Endothelial cell of umbilical vein (primary cell): ENCODE results near the gene ITGA2B. TPM values are rescaled to one million over a fixed set of nuclear protein-coding genes. Genes with fewer than 3 reads are reported as not detected.

Experiments
- BruUV-seq: library from RNA; stranded (reverse); fragments of 400-500 nt; replicated peaks from 2 replicates; lab custom pipeline; 2021; lab: Mats Ljungman, UMichigan
- CTCF ChIA-PET: fragments of 300-600, 350-600 bp; sonication (Branson Sonifier 250); formaldehyde crosslinking; loops from one replicate; lab custom pipeline; 2021; ENCODE audit warnings: antibody characterized with exemption, inconsistent platforms; lab: Charles Lee
- POLR2A ChIA-PET: fragments of 300-600, 350-600 bp; sonication (Branson Sonifier 250); formaldehyde crosslinking; loops from one replicate; lab custom pipeline; 2021; ENCODE audit warnings: antibody characterized with exemption, inconsistent platforms; lab: Charles Lee
- DNase-seq: peaks from one replicate; pipeline ENCODE4 v3.0.0-alpha.2; 2011; ENCODE audit warnings: low read depth, low spot score
- FAIRE-seq: peaks from 2 replicates; lab custom pipeline; 2011; peaks lifted over from hg19 to GRCh38; lab: Jason Lieb, UNC
- H2AFZ ChIP-seq: 2 replicates; pipeline ENCODE4 v1.6.0; 2012; ENCODE audit warnings: low read depth, low read length, control low read depth, inconsistent platforms
- H3K27ac ChIP-seq: 2 replicates; pipeline ENCODE4 v1.5.1; 2011; ENCODE audit warnings: low read depth, mild to moderate bottlenecking, control low read depth, low read length, moderate library complexity; ENCODE audit not compliant: insufficient read depth
- H3K27me3 ChIP-seq, 2 experiments: 2 replicates each; pipeline versions ENCODE4 v1.6.0 to v1.6.1; 2011; ENCODE audit warnings: low read length in 2 of 2, mixed read lengths in 1 of 2; ENCODE audit not compliant: control insufficient read depth in 2 of 2, insufficient read depth in 2 of 2
- H3K36me3 ChIP-seq, 2 experiments: 2 replicates in 1 of 2; 3 replicates in 1 of 2; pipeline ENCODE4 v1.5.1; 2011; ENCODE audit warnings: low read length in 2 of 2, mild to moderate bottlenecking in 1 of 2, moderate library complexity in 1 of 2; ENCODE audit not compliant: control insufficient read depth in 2 of 2, insufficient read depth in 2 of 2; ENCODE audit errors: extremely low read depth in 1 of 2
- H3K4me1 ChIP-seq: 3 replicates; pipeline ENCODE4 v1.5.1; 2011; ENCODE audit warnings: mild to moderate bottlenecking, low read length; ENCODE audit not compliant: control insufficient read depth, insufficient read depth; ENCODE audit errors: extremely low read depth
- H3K4me2 ChIP-seq: 2 replicates; pipeline ENCODE4 v1.6.1; 2011; ENCODE audit warnings: low read length, control low read depth, mixed read lengths; ENCODE audit not compliant: insufficient read depth
- H3K4me3 ChIP-seq, 3 experiments: fragments of 200-600 bp in 1 of 3; sonication (generic), shearing (Covaris generic) in 1 of 3; replicated peaks in 1 of 3; 2 replicates each; pipeline ENCODE4 v1.5.1; 2011 to 2016; ENCODE audit warnings: control low read depth in 3 of 3, low read length in 3 of 3, mild to moderate bottlenecking in 2 of 3, inconsistent platforms in 1 of 3, low read depth in 1 of 3, moderate library complexity in 1 of 3; ENCODE audit not compliant: insufficient read depth in 1 of 3
- H3K79me2 ChIP-seq: 2 replicates; pipeline ENCODE4 v1.6.0; 2012; ENCODE audit warnings: low read length, inconsistent platforms; ENCODE audit not compliant: control insufficient read depth, insufficient read depth
- H3K9ac ChIP-seq: replicated peaks from 2 replicates; pipeline ENCODE3; 2011; ENCODE audit warnings: low read length, control low read depth; ENCODE audit not compliant: insufficient read depth; ENCODE audit errors: extremely low read depth
- H3K9me1 ChIP-seq: replicated peaks from 3 replicates; pipeline ENCODE4 v1.6.0; 2011; ENCODE audit warnings: mild to moderate bottlenecking, low read length; ENCODE audit not compliant: control insufficient read depth, insufficient read depth; ENCODE audit errors: extremely low read depth
- H3K9me3 ChIP-seq: replicated peaks from 2 replicates; pipeline ENCODE4 v1.5.1; 2012; ENCODE audit warnings: low read length, inconsistent platforms; ENCODE audit not compliant: control insufficient read depth, insufficient read depth
- H4K20me1 ChIP-seq: replicated peaks from 2 replicates; pipeline ENCODE3; 2011; ENCODE audit warnings: mild to moderate bottlenecking, low read length; ENCODE audit not compliant: control insufficient read depth, insufficient read depth; ENCODE audit errors: extremely low read depth
- EZH2 ChIP-seq: IDR thresholded peaks from 2 replicates; pipeline ENCODE4 v1.6.1; 2012; ENCODE audit warnings: borderline replicate concordance, low read depth, mild to moderate bottlenecking, moderate library complexity, low read length, inconsistent platforms; ENCODE audit not compliant: severe bottlenecking
- GATA2 ChIP-seq: IDR thresholded peaks from 2 replicates; pipeline ENCODE4 v1.7.0; 2011; ENCODE audit warnings: low read depth, mild to moderate bottlenecking, moderate library complexity, mixed read lengths, low read length; ENCODE audit not compliant: insufficient read length, insufficient read depth
- MYC ChIP-seq: IDR thresholded peaks from one replicate; pipeline ENCODE4 v1.6.1; 2011; ENCODE audit warnings: mild to moderate bottlenecking, low read depth, low read length
- POLR2A ChIP-seq: IDR thresholded peaks from 2 replicates; pipeline ENCODE4 v1.6.1; 2012; ENCODE audit warnings: low read depth, mild to moderate bottlenecking, control low read depth, low read length
- POLR2AphosphoS5 ChIP-seq: IDR thresholded peaks from 2 replicates; pipeline ENCODE4 v1.6.1; 2012; ENCODE audit warnings: low read depth, mild to moderate bottlenecking, control low read depth, low read length, moderate library complexity; ENCODE audit not compliant: insufficient read depth
- dilution Hi-C: fragments of 300-500 bp; cut with MboI; formaldehyde crosslinking; loops from one replicate; pipeline ENCODE4 v1.15.0; 2019; ENCODE audit warnings: low sequenced_read_pairs; ENCODE audit not compliant: extremely low pct_ligation_motif_present
- intact Hi-C: fragments of 100-400 bp; cut with micrococcal nuclease; formaldehyde crosslinking; loops from one replicate; pipeline ENCODE4 v1.10.0; 2022
- polyA plus RNA-seq, 4 experiments: library from polyadenylated mRNA; depleted of rRNA in 3 of 4; stranded (reverse) in 3 of 4; unstranded in 1 of 4; fragments of >200 nt; gene quantifications; 2 replicates each; pipeline versions ENCODE4 v1.2.1 to v1.2.3, GENCODE V29; 2011 to 2012; ENCODE audit warnings: missing spikeins in 1 of 4
- total RNA-seq: library from RNA; stranded (reverse); gene quantifications from 2 replicates; pipeline ENCODE4 v1.2.3, GENCODE V29; 2021
- TF ChIP-seq, protein P1 (sequence below), 2 donors: IDR thresholded peaks; 1 replicate in 1 of 2; 2 replicates in 1 of 2; pipeline ENCODE4 v1.5.1; 2011; ENCODE audit warnings: low read length in 2 of 2, mild to moderate bottlenecking in 2 of 2, moderate library complexity in 2 of 2, control low read depth in 1 of 2, inconsistent platforms in 1 of 2, low read depth in 1 of 2; ENCODE audit not compliant: insufficient read depth in 1 of 2; ENCODE audit errors: extremely low read depth in 1 of 2

The ITGA2B gene
- total and polyA plus RNA-seq, 2 donors (not counting 3 experiments of a cell fraction or from before 2014, with no cell fraction given): 0.26 to 0.82 TPM

DNA sequence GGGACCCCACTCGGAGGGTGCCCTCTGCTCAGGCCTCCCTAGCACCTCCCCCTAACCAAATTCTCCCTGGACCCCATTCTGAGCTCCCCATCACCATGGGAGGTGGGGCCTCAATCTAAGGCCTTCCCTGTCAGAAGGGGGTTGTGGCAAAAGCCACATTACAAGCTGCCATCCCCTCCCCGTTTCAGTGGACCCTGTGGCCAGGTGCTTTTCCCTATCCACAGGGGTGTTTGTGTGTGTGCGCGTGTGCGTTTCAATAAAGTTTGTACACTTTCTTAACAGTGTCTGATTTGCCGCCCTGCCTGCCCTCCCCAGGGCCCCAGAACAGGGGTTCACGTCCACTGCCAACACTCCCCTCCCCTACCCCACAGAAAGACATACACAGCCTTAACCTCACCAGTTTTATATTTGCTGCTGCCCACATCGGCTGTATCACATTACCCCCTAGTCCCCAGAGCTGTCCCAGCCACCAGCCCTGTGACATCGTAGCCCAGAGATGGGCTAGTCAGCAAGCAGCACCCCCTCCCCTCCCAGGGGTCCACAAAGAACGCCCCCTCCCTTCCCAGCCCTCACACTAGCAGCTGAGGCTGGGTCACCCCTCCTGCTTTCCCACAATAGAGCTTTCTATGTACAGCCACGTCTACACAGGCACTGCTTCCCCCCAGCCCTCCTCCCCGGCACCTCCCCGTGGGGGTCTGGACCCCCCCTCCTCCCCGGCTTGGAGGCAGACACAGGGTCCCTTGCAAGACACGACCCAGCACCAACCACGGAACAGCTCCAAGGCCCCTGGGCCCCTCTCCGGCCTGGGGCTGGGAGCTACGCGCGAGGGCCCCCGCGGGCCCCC, 36.4 kb downstream of the ITGA2B start:
- no peaks in the 10 kb centered on the region for H4K20me1 ChIP-seq

More for the DNA sequence above, 36.4 kb downstream of the ITGA2B start:
- no peak overlapping the region for H2AFZ ChIP-seq
- no peaks in the 10 kb centered on the region for H3K9me1 ChIP-seq
- POLR2A ChIA-PET: no interaction called here
- no peak for TF ChIP-seq GATA2
- TF ChIP-seq MYC: no peak
- no peak for TF ChIP-seq POLR2A
- TF ChIP-seq, protein P1, sequence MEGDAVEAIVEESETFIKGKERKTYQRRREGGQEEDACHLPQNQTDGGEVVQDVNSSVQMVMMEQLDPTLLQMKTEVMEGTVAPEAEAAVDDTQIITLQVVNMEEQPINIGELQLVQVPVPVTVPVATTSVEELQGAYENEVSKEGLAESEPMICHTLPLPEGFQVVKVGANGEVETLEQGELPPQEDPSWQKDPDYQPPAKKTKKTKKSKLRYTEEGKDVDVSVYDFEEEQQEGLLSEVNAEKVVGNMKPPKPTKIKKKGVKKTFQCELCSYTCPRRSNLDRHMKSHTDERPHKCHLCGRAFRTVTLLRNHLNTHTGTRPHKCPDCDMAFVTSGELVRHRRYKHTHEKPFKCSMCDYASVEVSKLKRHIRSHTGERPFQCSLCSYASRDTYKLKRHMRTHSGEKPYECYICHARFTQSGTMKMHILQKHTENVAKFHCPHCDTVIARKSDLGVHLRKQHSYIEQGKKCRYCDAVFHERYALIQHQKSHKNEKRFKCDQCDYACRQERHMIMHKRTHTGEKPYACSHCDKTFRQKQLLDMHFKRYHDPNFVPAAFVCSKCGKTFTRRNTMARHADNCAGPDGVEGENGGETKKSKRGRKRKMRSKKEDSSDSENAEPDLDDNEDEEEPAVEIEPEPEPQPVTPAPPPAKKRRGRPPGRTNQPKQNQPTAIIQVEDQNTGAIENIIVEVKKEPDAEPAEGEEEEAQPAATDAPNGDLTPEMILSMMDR (IDR thresholded peaks at IDR 0.05; ENCODE audit: extremely low read depth in 1 of 2, insufficient read depth in 1 of 2, low read depth in 1 of 2, low read length in 2 of 2): no peak
- TF ChIP-seq POLR2AphosphoS5: no peak
- no peak for TF ChIP-seq EZH2
- no peak overlapping the region for H3K4me2 ChIP-seq
- FAIRE-seq (no peak), DNase-seq (no peak)
- no peaks in the 10 kb centered on the region for H3K4me1 ChIP-seq
- BruUV-seq: no TSS peak
- no peak overlapping the region for H3K4me3 ChIP-seq
- H3K36me3 ChIP-seq: peaks cover 6 to 41% of the 10 kb centered on the region in 2 experiments
- dilution Hi-C loops: no loop called here
- no peak overlapping the region for H3K27ac ChIP-seq
- no peaks in the 10 kb centered on the region for H3K9me3 ChIP-seq
- H3K79me2 ChIP-seq: no peaks in the 10 kb centered on the region
- no peaks in the 10 kb centered on the region for H3K27me3 ChIP-seq
- CTCF ChIA-PET: interaction anchor here (0.6 to 3.1 kb wide), 10 partner anchors 8 to 204 kb away, joined by 3 to 12 read pairs (median 4); partner anchors contain the start of genes FAM171A2 and GRN
- H3K9ac ChIP-seq: no peak overlapping the region
- intact Hi-C loops: no loop called here
